WTC11 (cell line): Measurements from ENCODE around the gene GDI1.

Experiments used
- ATF2 ChIP-seq: sonication (generic); formaldehyde crosslinking; IDR thresholded peaks from 2 replicates; pipeline ENCODE4 v1.8.1; 2022; ENCODE audit warnings: low read depth, missing genetic modification reagents, borderline replicate concordance
- ATF3 ChIP-seq: sonication (generic); formaldehyde crosslinking; conservative IDR thresholded peaks from 2 replicates; pipeline ENCODE4 v1.8.1; 2022; ENCODE audit warnings: mild to moderate bottlenecking, missing genetic modification reagents
- CREM ChIP-seq: sonication (generic); formaldehyde crosslinking; IDR thresholded peaks from 2 replicates; pipeline ENCODE4 v1.8.1; 2022; ENCODE audit warnings: mild to moderate bottlenecking, missing genetic modification reagents, moderate library complexity
- CTCF ChIP-seq: fragments of 200-600 bp; IDR thresholded peaks from 2 replicates; pipeline ENCODE4 v1.8.0; 2022; ENCODE audit warnings: antibody characterized with exemption
- ERG ChIP-seq: fragments of 250-450 bp; sonication (Bioruptor Pico); IDR thresholded peaks from 2 replicates; pipeline ENCODE4 v1.8.0; 2021; ENCODE audit warnings: mild to moderate bottlenecking
- FOXP4 ChIP-seq: sonication (generic); formaldehyde crosslinking; IDR thresholded peaks from 2 replicates; pipeline ENCODE4 v1.8.0; 2022; ENCODE audit warnings: mild to moderate bottlenecking, missing genetic modification reagents
- MAX ChIP-seq: sonication (generic); formaldehyde crosslinking; IDR thresholded peaks from 2 replicates; pipeline ENCODE4 v1.8.0; 2022; ENCODE audit warnings: mild to moderate bottlenecking, missing genetic modification reagents

GRCh38 chrX:154409222-154409871 lies 27.6 kb upstream of the GDI1 start, which contains the start of gene DNASE1L1:
- TF ChIP-seq CTCF = no peak
- no peak for TF ChIP-seq CREM (CRISPR knock-in tag)
- no peak for TF ChIP-seq FOXP4 (CRISPR knock-in tag)
- TF ChIP-seq ATF3 (CRISPR knock-in tag) = no peak
- TF ChIP-seq MAX = no peak
- TF ChIP-seq ERG (CRISPR knock-in tag) = no peak
- TF ChIP-seq ATF2 (CRISPR knock-in tag) = no peak
